Measurements from ENCODE around the gene SRRM4. TPM values are rescaled to one million over a fixed set of nuclear protein-coding genes. Genes with fewer than 3 reads are reported as not detected.

Gene SRRM4, protein sequence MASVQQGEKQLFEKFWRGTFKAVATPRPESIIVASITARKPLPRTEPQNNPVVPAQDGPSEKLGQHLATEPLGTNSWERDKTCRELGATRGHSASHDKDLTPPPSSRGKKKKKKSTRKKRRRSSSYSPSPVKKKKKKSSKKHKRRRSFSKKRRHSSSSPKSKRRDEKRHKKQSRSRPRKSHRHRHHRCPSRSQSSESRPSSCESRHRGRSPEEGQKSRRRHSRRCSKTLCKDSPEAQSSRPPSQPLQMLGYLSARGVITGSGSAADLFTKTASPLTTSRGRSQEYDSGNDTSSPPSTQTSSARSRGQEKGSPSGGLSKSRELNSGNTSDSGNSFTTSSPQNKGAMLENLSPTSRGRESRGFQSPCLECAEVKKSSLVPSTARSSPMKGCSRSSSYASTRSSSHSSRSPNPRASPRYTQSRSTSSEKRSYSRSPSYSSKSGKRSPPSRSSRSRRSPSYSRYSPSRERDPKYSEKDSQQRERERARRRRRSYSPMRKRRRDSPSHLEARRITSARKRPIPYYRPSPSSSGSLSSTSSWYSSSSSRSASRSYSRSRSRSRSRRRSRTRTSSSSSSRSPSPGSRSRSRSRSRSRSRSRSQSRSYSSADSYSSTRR
- total RNA-seq: not detected

DNA sequence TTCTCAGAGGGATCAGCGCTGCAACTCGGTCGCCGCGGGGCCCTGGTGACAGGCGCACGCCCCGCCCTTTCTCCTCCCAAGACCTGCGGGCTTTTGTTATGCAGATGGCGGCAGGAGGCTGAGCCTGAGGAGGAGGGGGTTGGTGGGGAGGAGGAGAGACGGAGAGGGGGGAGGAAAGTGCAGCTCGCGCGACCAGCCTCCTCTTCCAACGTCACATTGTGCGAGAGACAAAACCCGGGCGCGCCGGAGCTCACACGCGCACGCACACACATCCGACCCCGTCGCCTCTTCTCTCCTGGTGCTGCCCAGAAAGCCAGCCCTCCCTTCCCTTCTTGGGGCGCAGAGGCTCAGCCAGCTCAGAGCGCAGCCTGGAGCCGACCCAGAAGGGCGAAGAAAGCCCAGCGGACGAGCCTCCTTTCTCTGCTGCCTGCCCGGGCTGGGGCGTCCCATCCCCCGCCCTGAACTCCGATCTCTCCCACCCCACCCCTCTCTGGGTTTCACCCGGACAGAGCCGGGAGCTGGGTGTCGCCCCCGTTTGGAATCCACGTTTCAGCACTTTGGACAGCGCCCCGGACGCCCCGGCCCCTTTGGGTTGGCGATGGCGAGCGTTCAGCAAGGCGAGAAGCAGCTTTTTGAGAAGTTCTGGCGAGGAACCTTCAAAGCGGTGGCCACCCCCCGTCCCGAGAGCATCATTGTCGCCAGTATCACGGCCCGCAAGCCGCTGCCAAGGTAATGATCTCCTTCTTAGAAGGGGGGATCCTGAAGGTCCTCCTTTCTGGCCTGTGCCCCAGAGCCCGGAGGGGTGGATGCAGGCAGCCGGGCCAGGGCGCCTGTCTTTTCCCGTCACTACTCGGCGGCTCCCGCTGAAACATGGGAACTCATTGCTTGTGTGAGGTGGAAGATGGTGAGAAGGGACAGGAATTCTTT, at the start of gene SRRM4:
Gene SRRM4, plus strand, starts transcription at position 257 of the 927 bp plus-strand sequence. Its CDS starts 342 bp downstream, at position 599.
- Histone ChIP-seq H3K27me3 (ENCODE audit: insufficient read depth, low read length) (peaks cover 35% of the 10 kb centered on the region), H3K9me3 (ENCODE audit: low read depth, low read length) (no peaks in the 10 kb centered on the region), H3K4me1 (ENCODE audit: insufficient read depth, low read length) (no peaks in the 10 kb centered on the region), H3K4me3 (ENCODE audit: low read length) (no peak within 1 kb of the TSS)

DNA sequence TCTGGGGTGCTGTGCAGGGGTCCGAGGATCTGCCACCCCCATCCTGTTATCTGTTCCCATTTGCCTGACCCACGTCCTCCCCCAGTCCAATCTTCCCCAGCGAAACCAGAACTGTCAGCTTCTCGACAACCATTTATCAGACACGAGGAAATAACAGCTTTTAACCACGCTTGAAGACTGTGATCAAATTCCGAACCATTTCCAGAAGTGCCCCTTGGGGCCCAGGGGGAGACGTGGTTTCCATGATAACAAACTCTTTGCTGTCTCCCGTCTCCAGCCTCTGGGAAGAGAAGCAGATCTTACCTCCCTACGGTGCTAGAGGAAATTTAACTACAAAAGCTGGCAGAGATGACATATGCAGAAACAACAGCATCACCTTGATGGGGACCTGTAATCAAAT, 35.1 kb upstream of the SRRM4 start:
- Histone ChIP-seq H3K9me3 (ENCODE audit: low read depth, low read length) (no peaks in the 10 kb centered on the region), H3K27me3 (ENCODE audit: insufficient read depth, low read length) (no peaks in the 10 kb centered on the region), H3K4me3 (ENCODE audit: low read length) (no peak overlapping the region), H3K4me1 (ENCODE audit: insufficient read depth, low read length) (no peaks in the 10 kb centered on the region)

DNA sequence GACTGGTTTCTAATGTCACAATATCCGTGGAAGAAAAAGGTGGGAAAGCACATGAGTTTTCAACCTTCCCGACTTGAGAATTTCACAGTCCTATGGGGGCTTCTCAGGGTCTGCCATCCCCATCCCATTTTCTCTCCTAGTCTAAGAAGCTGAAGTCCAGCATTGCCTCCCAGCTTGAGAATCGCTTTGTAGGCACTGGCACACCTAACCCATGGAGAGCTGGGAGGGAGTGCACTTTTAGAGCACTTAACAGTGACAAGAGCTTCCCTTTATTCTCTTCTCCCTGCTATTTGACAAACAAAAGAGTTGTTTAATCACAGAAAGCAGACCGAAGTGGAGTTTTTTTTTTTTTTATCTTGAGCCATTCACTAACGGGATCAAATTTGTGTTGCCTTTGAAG, 22.8 kb upstream of the SRRM4 start:
- Histone ChIP-seq H3K4me1 (ENCODE audit: insufficient read depth, low read length) (no peaks in the 10 kb centered on the region), H3K27me3 (ENCODE audit: insufficient read depth, low read length) (no peaks in the 10 kb centered on the region), H3K4me3 (ENCODE audit: low read length) (no peak overlapping the region), H3K9me3 (ENCODE audit: low read depth, low read length) (no peaks in the 10 kb centered on the region)

DNA sequence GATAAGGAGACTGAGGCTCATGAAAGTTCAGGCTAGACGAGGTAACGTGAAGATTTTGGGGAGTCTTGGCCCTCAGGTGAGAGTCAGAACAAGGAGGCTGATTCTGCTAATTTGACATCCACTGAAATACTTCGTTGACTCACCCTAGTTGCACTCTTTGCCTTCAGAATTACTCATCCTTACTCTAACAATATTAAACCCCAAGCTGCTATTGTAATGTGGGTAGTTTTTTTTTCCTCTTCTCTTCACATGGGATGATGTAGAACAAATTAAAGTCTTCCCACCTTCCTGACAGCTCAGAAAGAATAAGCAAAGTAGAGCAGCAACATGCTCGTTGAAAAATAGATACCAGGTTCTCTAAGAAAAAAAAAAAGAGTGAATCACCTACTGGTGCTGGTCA, 22.0 kb upstream of the SRRM4 start:
- no peaks in the 10 kb centered on the region for H3K4me1 ChIP-seq (ENCODE audit: insufficient read depth, low read length)
- H3K4me3 ChIP-seq (ENCODE audit: low read length): no peak overlapping the region
- H3K27me3 ChIP-seq (ENCODE audit: insufficient read depth, low read length): no peaks in the 10 kb centered on the region
- no peaks in the 10 kb centered on the region for H3K9me3 ChIP-seq (ENCODE audit: low read depth, low read length)

DNA sequence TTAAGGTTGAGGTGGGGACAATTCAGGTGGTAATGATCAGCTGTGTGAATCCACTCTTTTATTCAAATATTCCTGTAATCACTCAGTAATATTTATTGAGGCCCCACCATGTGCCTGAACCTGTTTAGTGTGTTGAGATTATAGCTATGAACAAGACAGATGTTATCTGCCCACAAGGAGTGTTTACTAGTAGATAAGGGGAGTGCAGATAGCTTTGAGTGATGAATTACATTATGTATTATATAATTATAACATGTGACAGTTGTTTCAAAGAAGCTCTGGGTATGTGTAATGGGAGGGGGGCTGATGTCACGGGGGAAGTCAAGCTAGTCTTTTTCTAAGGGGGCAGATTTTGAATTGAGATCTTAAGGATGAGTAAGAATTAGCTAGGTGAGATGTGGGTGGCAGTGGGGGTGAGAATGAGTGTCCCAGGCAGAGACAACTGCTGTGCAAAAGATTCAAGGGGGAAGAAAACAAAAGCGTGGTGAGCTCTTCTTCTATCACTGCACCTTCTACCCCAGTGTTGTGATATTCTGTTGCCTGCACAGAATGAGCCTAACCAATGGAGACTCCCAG, 21.3 kb upstream of the SRRM4 start:
- Histone ChIP-seq H3K27me3 (ENCODE audit: insufficient read depth, low read length) (no peaks in the 10 kb centered on the region), H3K4me3 (ENCODE audit: low read length) (no peak overlapping the region), H3K4me1 (ENCODE audit: insufficient read depth, low read length) (no peaks in the 10 kb centered on the region), H3K9me3 (ENCODE audit: low read depth, low read length) (no peaks in the 10 kb centered on the region)

DNA sequence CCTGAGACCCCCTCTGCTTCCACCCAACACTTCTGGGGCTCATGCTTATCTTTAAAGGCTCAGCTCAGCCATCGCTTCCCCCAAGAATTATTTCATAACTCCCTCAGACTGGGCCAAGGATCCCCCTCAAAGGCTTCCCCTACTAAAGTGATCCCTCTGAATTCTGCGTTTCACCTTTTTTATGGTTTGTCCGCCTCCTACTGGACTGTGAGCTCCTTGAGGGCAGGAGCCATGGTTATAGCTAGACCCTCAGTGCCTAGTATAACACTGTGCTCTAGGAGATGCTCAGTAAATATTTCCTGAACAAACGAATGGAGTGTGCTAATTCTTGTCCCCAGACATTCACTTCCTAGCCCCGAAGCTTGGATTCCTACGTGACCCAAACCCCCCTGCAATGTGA, 20.5 kb upstream of the SRRM4 start:
- H3K27me3 ChIP-seq (ENCODE audit: insufficient read depth, low read length): no peaks in the 10 kb centered on the region
- H3K4me1 ChIP-seq (ENCODE audit: insufficient read depth, low read length): no peaks in the 10 kb centered on the region
- no peaks in the 10 kb centered on the region for H3K9me3 ChIP-seq (ENCODE audit: low read depth, low read length)
- no peak overlapping the region for H3K4me3 ChIP-seq (ENCODE audit: low read length)

DNA sequence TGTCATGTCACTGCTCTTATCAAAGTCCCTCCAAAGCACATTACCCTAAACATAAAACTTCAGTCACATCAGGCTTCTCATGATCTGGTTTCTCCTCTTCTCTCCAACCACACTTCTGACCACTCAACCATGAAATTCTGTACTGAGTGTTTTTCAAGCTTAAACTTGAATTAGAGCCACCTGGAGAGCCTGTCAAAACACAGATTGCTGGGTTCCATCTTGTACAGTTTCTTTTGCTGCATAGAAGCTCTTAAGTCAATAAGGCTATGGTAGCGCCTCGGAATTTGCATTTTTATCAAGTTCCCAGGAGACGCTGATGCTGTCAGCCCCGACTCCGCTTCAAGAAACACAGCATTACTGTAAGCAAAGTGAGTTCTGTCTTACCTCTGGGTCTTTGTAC, 16.4 kb upstream of the SRRM4 start:
- no peaks in the 10 kb centered on the region for H3K4me1 ChIP-seq (ENCODE audit: insufficient read depth, low read length)
- no peaks in the 10 kb centered on the region for H3K27me3 ChIP-seq (ENCODE audit: insufficient read depth, low read length)
- no peaks in the 10 kb centered on the region for H3K9me3 ChIP-seq (ENCODE audit: low read depth, low read length)
- H3K4me3 ChIP-seq (ENCODE audit: low read length): no peak overlapping the region

DNA sequence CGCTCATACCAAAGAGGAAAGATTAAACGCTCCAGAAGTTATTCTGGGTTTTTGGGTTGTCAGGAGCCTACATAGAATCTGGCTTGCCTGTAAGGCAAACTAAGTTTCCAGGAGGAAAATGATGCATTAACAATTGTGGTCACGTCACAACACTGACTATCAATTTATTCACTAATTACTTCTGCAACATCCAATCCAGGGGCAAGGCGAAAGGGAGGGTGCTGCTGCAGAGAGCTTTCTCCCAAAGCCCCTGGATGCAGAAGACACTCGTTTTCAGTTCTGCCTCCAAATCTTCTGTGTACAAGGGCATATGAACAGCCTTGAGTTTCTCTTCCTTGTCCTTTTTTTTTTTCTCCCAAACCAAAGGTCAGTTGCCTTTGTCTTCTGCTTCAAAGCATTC, 10.5 kb upstream of the SRRM4 start:
- Histone ChIP-seq H3K4me3 (ENCODE audit: low read length) (no peak overlapping the region), H3K4me1 (ENCODE audit: insufficient read depth, low read length) (no peaks in the 10 kb centered on the region), H3K9me3 (ENCODE audit: low read depth, low read length) (no peaks in the 10 kb centered on the region), H3K27me3 (ENCODE audit: insufficient read depth, low read length) (no peaks in the 10 kb centered on the region)

DNA sequence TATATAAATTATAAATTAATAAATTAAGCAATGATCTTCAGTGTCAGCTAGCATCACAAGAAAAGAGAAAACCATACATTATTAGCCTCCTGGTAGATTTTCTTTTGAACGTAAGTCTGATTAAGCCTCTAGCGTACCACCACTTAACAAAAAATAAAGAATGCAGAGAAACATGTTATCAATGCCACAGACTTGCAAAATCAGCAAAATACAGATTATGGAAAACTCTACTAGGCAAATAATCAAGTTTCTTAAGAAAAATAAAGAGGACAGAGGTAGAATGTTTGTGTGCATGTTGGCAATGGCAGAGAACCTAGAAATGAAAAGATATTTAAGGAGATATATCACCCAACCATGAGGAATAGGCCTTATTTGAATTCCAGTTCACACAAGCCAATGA, 8.4 kb upstream of the SRRM4 start:
- Histone ChIP-seq H3K9me3 (ENCODE audit: low read depth, low read length) (no peaks in the 10 kb centered on the region), H3K4me1 (ENCODE audit: insufficient read depth, low read length) (no peaks in the 10 kb centered on the region), H3K27me3 (ENCODE audit: insufficient read depth, low read length) (no peaks in the 10 kb centered on the region), H3K4me3 (ENCODE audit: low read length) (no peak overlapping the region)

DNA sequence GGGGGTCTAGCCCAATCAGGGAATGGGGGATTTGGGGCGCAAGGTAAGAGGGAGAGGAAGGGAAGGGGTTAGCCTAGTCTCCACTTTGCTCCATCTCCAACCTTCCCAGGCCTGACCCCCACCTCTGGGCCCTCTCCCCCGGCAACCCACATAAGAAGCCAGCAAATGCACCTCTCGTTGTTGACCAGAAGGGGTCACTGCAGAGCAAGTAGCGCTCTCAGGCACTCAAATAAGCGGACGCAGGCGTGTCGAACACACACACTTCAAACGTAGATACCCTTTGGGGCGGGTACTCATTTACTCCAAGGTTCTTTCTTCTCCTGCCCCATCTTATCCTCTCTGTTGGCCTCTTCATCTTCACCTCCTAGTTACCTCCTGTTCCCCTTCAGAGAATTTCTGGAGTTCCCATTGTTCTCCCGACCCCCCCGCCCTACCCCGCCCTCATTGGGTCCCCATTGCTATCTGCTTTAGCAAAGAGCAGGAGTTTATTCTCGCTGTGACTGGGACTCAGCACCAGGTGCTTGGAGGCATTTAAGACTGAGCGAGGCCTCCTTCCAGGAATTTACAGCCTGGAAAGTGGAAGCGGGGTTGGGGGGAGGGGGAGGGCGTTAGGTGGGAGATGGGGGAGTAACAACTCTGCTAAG, 1.5 kb upstream of the SRRM4 start:
- Histone ChIP-seq H3K4me1 (ENCODE audit: insufficient read depth, low read length) (no peaks in the 10 kb centered on the region), H3K9me3 (ENCODE audit: low read depth, low read length) (no peaks in the 10 kb centered on the region)

DNA sequence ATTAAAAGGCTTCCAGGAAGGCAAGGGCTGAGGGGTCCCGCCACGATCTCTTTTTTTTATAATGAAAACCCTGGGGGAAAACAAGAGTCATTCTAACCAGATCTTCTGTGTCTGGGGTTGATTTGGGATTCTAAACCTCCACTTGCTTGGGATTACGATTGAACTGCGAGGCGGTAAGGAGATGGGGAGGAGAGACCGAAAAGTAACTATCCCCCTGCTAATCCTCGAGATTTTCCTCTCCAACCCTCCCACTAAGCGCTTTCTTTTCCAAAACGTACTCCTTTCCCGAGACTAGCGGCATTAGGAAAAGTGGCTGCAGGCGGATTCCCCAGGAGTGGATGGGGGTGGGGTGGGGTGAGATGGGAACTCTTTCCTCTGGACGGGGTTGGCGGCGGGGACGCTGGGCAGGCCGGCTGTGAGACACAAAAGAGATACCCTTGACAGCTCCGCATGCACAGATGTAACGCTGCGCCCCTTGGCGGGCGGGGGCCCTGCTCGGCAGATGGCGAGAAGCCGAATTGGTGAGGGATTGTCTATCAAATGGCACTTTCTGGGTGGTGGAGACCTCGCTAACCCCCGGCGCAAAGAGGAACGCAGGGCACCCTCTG, 830 bp upstream of the SRRM4 start:
- Histone ChIP-seq H3K4me1 (ENCODE audit: insufficient read depth, low read length) (no peaks in the 10 kb centered on the region), H3K9me3 (ENCODE audit: low read depth, low read length) (no peaks in the 10 kb centered on the region), H3K27me3 (ENCODE audit: insufficient read depth, low read length) (peaks cover 32% of the 10 kb centered on the region), H3K4me3 (ENCODE audit: low read length) (no peak overlapping the region)

More for the DNA sequence above, 1.5 kb upstream of the SRRM4 start:
- Histone ChIP-seq H3K4me3 (ENCODE audit: low read length) (no peak overlapping the region), H3K27me3 (ENCODE audit: insufficient read depth, low read length) (peaks cover 32% of the 10 kb centered on the region)

DNA sequence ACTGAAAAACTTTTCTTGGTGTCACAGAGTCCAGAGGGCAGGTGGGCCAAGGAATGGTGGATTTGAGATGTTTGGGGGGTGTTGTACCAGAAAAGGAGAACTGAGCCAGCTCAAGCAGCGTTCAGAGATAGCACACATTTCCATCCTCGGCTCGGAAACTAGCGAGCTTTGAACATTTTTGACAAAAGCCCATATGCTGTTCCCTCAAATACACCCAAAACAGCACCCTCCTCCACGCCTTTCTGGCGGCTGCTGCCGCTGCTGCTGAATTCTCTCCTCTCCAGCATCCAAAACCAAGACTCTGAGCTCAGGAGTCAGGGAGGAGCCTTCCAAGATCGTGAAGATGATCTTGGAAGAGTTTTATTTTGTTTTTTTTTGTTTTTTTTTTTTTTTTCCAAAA, 961 bp downstream of the SRRM4 start:
- Histone ChIP-seq H3K4me1 (ENCODE audit: insufficient read depth, low read length) (no peaks in the 10 kb centered on the region), H3K27me3 (ENCODE audit: insufficient read depth, low read length) (peaks cover 35% of the 10 kb centered on the region)

DNA sequence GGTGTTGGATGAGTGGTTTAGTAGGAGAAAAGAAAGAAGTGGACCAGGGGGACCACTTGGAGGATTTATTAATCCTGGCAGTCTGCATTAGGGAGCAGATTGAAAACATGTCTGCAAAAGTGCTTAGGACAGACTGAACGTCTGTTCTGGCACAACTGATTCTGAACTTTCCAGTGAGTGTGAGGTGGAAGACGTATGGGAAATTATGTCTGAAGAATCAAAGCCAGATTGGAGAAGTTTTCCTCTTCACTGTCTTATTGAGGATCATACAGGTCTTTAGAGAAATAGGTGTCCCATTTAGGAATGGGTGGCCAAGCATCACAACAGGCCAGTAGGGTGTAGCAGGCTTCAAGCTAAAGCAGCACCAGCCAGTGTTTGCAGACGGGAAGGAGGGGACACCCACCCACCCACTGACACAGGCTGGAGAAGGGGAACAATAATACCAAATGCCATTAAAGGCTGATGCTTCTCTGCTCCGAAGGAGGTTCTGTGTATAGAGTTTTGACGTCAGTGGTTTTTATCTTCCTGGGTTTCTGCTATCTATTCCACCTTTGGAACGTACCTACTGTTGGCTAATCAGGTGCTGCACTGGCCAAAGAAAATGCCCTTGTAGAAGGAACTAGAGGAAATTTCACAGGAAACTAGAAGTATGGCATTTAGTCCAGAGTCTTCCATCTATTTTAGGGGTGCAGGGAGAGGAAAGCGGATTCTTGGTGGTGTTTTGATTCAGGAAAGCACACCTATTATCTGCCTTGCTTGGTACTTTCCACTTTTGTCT, 1.8 kb downstream of the SRRM4 start:
- no peak overlapping the region for H3K4me3 ChIP-seq (ENCODE audit: low read length)
- no peaks in the 10 kb centered on the region for H3K4me1 ChIP-seq (ENCODE audit: insufficient read depth, low read length)
- peaks cover 35% of the 10 kb centered on the region for H3K27me3 ChIP-seq (ENCODE audit: insufficient read depth, low read length)
- no peaks in the 10 kb centered on the region for H3K9me3 ChIP-seq (ENCODE audit: low read depth, low read length)

More for the DNA sequence above, 961 bp downstream of the SRRM4 start:
- Histone ChIP-seq H3K4me3 (ENCODE audit: low read length) (no peak overlapping the region), H3K9me3 (ENCODE audit: low read depth, low read length) (no peaks in the 10 kb centered on the region)
